H9 (cell line): ENCODE results near the gene SDK2. TPM values are rescaled to one million over a fixed set of nuclear protein-coding genes. Genes with fewer than 3 reads are reported as not detected.
A peak's percentile ranks its signal among the peaks of the same experiment; 100 is the strongest.

ENCODE experiments used
- DNase-seq: peaks from one replicate; pipeline ENCODE4 v3.0.0-alpha.2; 2017
- H2AFZ ChIP-seq: one replicate; pipeline ENCODE4 v1.6.1; 2013; ENCODE audit warnings: mild to moderate bottlenecking, low read length, control low read depth, moderate library complexity
- H2AK5ac ChIP-seq: 2 replicates; pipeline ENCODE4 v1.6.1; 2013; ENCODE audit warnings: low read length, control low read depth, mixed read lengths; ENCODE audit not compliant: insufficient read length
- H2BK120ac ChIP-seq: one replicate; pipeline ENCODE4 v1.6.1; 2013; ENCODE audit warnings: low read depth, mild to moderate bottlenecking, low read length, control low read depth, inconsistent platforms; ENCODE audit not compliant: poor library complexity, severe bottlenecking
- H2BK12ac ChIP-seq: 2 replicates; pipeline ENCODE4 v1.6.1; 2013; ENCODE audit warnings: low read length, control low read depth, mixed read lengths, low read depth; ENCODE audit not compliant: insufficient read length
- H2BK15ac ChIP-seq: 2 replicates; pipeline ENCODE4 v1.6.1; 2013; ENCODE audit warnings: low read depth, low read length, control low read depth
- H2BK20ac ChIP-seq: one replicate; pipeline ENCODE4 v1.6.1; 2013; ENCODE audit warnings: low read depth, mild to moderate bottlenecking, low read length, control low read depth, inconsistent platforms; ENCODE audit not compliant: poor library complexity, severe bottlenecking
- H2BK5ac ChIP-seq: 2 replicates; pipeline ENCODE4 v1.6.1; 2013; ENCODE audit warnings: low read length, control low read depth, mixed read lengths; ENCODE audit not compliant: insufficient read length
- H3K14ac ChIP-seq: 2 replicates; pipeline ENCODE4 v1.6.1; 2013; ENCODE audit warnings: low read length, control low read depth; ENCODE audit not compliant: insufficient read depth
- H3K18ac ChIP-seq: 2 replicates; pipeline ENCODE4 v1.6.1; 2013; ENCODE audit warnings: low read depth, mild to moderate bottlenecking, mixed read lengths, low read length, control low read depth; ENCODE audit not compliant: insufficient read length
- H3K23ac ChIP-seq: 2 replicates; pipeline ENCODE4 v1.6.1; 2013; ENCODE audit warnings: low read length, control low read depth, mixed read lengths, low read depth; ENCODE audit not compliant: insufficient read length
- H3K23me2 ChIP-seq: 2 replicates; pipeline ENCODE4 v1.6.1; 2013; ENCODE audit warnings: low read depth, mild to moderate bottlenecking, mixed read lengths, low read length, control low read depth; ENCODE audit not compliant: insufficient read length, poor library complexity, severe bottlenecking
- H3K27ac ChIP-seq: 2 replicates; pipeline ENCODE4 v1.5.1; 2013; ENCODE audit warnings: low read length, control low read depth, mixed read lengths, low read depth; ENCODE audit not compliant: insufficient read length
- H3K27me3 ChIP-seq: 2 replicates; pipeline ENCODE4 v1.6.1; 2013; ENCODE audit warnings: low read length, control low read depth, inconsistent platforms; ENCODE audit not compliant: insufficient read depth
- H3K4ac ChIP-seq: 2 replicates; pipeline ENCODE4 v1.6.1; 2013; ENCODE audit warnings: low read depth, mild to moderate bottlenecking, control low read depth, inconsistent platforms, low read length, moderate library complexity
- H3K4me1 ChIP-seq: 2 replicates; pipeline ENCODE4 v1.6.1; 2013; ENCODE audit warnings: low read length, control low read depth, inconsistent platforms; ENCODE audit not compliant: insufficient read depth
- H3K4me2 ChIP-seq: 2 replicates; pipeline ENCODE4 v1.6.1; 2013; ENCODE audit warnings: low read length, control low read depth, mixed read lengths; ENCODE audit not compliant: insufficient read length, insufficient read depth
- H3K56ac ChIP-seq: 2 replicates; pipeline ENCODE4 v1.6.1; 2013; ENCODE audit warnings: low read depth, mild to moderate bottlenecking, mixed read lengths, low read length, control low read depth; ENCODE audit not compliant: insufficient read length
- H3K79me1 ChIP-seq: 2 replicates; pipeline ENCODE4 v1.6.1; 2013; ENCODE audit warnings: low read depth, mild to moderate bottlenecking, moderate library complexity, low read length, control low read depth, inconsistent platforms; ENCODE audit not compliant: insufficient read depth, poor library complexity, severe bottlenecking
- H3K79me2 ChIP-seq: 2 replicates; pipeline ENCODE4 v1.6.1; 2013; ENCODE audit warnings: low read length, control low read depth, inconsistent platforms; ENCODE audit not compliant: insufficient read depth
- H3K9ac ChIP-seq: 2 replicates; pipeline ENCODE4 v1.6.1; 2013; ENCODE audit warnings: low read length, control low read depth, mixed read lengths; ENCODE audit not compliant: insufficient read length; ENCODE audit errors: extremely low read depth
- H3K9me3 ChIP-seq: one replicate; pipeline ENCODE4 v1.6.1; 2013; ENCODE audit warnings: low read depth, low read length, inconsistent platforms; ENCODE audit not compliant: control insufficient read depth
- H3T11ph ChIP-seq: one replicate; pipeline ENCODE4 v1.6.1; 2013; ENCODE audit warnings: mild to moderate bottlenecking, low read length, control low read depth, inconsistent platforms
- H4K20me1 ChIP-seq: one replicate; pipeline ENCODE4 v1.6.1; 2013; ENCODE audit not compliant: control insufficient read depth, insufficient read length, insufficient read depth
- H4K5ac ChIP-seq: 2 replicates; pipeline ENCODE4 v1.6.1; 2013; ENCODE audit warnings: low read depth, mild to moderate bottlenecking, mixed read lengths, low read length, control low read depth; ENCODE audit not compliant: insufficient read length
- H4K8ac ChIP-seq: replicated peaks from 2 replicates; pipeline ENCODE4 v1.6.1; 2013; ENCODE audit warnings: low read length, control low read depth, mixed read lengths, low read depth; ENCODE audit not compliant: insufficient read length
- H4K91ac ChIP-seq: 2 replicates; pipeline ENCODE4 v1.6.1; 2013; ENCODE audit warnings: low read depth, mild to moderate bottlenecking, moderate library complexity, mixed read lengths, low read length, control low read depth; ENCODE audit not compliant: insufficient read length
- H3K27ac Mint-ChIP-seq, 3 experiments: 2 replicates in 2 of 3; 3 replicates in 1 of 3; pipeline ENCODE4 v1.8.0; 2020 to 2021; ENCODE audit warnings: mixed read lengths in 3 of 3, mild to moderate bottlenecking in 1 of 3, moderate library complexity in 1 of 3
- H3K27me3 Mint-ChIP-seq: 2 replicates; pipeline ENCODE4 v1.8.0; 2021; ENCODE audit warnings: low read depth, mild to moderate bottlenecking, moderate library complexity, mixed read lengths
- H3K36me3 Mint-ChIP-seq, 3 experiments: 2 replicates in 2 of 3; 3 replicates in 1 of 3; pipeline ENCODE4 v1.8.0; 2020 to 2021; ENCODE audit warnings: low read depth in 3 of 3, mixed read lengths in 3 of 3; ENCODE audit not compliant: insufficient read depth in 1 of 3
- H3K4me1 Mint-ChIP-seq, 2 experiments: 2 replicates each; pipeline ENCODE4 v1.8.0; 2020; ENCODE audit warnings: mixed read lengths in 2 of 2
- H3K4me3 Mint-ChIP-seq, 2 experiments: 2 replicates in 1 of 2; 3 replicates in 1 of 2; pipeline ENCODE4 v1.8.0; 2020 to 2021; ENCODE audit warnings: mild to moderate bottlenecking in 2 of 2, mixed read lengths in 2 of 2, moderate library complexity in 1 of 2
- H3K9me3 Mint-ChIP-seq, 2 experiments: 2 replicates in 1 of 2; 3 replicates in 1 of 2; pipeline ENCODE4 v1.8.0; 2020; ENCODE audit warnings: mild to moderate bottlenecking in 2 of 2, mixed read lengths in 2 of 2, moderate library complexity in 1 of 2
- WGBS: extraction: QIAGEN DNeasy Blood & Tissue Kit; methylation state at CpG from one replicate; pipeline ENCODE4 v1.1.7; 2013; ENCODE audit warnings: missing lambda C conversion rate, low lambda C conversion rate, mixed read lengths; ENCODE audit not compliant: insufficient read length; ENCODE audit errors: extremely low coverage; 5-methylcytosine and 5-hydroxymethylcytosine counted together
- total RNA-seq: library from RNA; stranded (reverse); gene quantifications from 2 replicates; pipeline ENCODE4 v1.2.1, GENCODE V29; 2021
- TF ChIP-seq, protein P1 (sequence below): fragments of 200-600 bp; sonication (generic); conservative IDR thresholded peaks from 3 replicates; pipeline ENCODE4 v1.8.0; 2021; ENCODE audit warnings: antibody characterized with exemption, mild to moderate bottlenecking

SDK2 gene
- total RNA-seq, 1 experiment from 2014 or later, result 9.1 TPM

DNA sequence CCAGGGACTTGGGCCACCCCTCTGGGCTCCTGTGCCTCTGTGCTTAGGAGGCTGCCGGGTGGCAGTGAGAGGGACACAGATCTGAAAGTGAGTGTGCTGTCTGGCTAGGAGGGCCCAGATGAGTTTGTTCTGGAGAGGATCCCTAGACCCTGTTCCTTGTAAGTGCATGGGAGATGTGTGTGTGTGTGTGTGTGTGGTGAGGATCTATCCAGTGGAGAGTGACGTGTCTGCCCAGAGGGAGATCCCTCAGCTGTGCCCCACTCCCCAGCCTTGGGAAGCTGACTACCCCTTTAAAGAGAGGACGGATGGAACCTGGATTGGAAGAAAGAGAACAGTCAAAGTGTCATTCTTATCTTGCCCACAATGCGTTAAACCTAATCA is 306.9 kb downstream of the SDK2 start:
- Histone ChIP-seq H2AK5ac (no peak overlapping the region), H3K56ac (no peak overlapping the region), H3K9me3 (no peaks in the 10 kb centered on the region), H4K8ac (no peak overlapping the region), H3K23ac (no peak overlapping the region), H3K27me3 (no peaks in the 10 kb centered on the region), H3K4me2 (no peak overlapping the region), H3K18ac (no peak overlapping the region), H2BK20ac (no peak overlapping the region), H2BK120ac (no peak overlapping the region), H3K79me1 (no peaks in the 10 kb centered on the region), H3K4ac (no peak overlapping the region), H3K14ac (no peak overlapping the region), H3K9ac (no peak overlapping the region), H2BK15ac (no peak overlapping the region), H2BK5ac (no peak overlapping the region), H3K23me2 (no peaks in the 10 kb centered on the region), H3K4me1 (peaks cover 3% of the 10 kb centered on the region; the same call in 1 of the 2 replicates), H3K79me2 (no peaks in the 10 kb centered on the region), H4K91ac (no peak overlapping the region), H4K20me1 (no peaks in the 10 kb centered on the region), H2BK12ac (no peak overlapping the region), H3T11ph (no peak overlapping the region), H3K27ac (no peak overlapping the region), H4K5ac (no peak overlapping the region), H2AFZ (no peak overlapping the region)
- Mint-ChIP-seq H3K4me1 (peaks cover 32 to 46% of the 10 kb centered on the region in 2 experiments), H3K36me3 (peaks cover 0 to 6% (median 1%) of the 10 kb centered on the region in 3 experiments; a peak in 3 of 7 replicates), H3K9me3 (no peaks in the 10 kb centered on the region), H3K27me3 (peaks cover 3% of the 10 kb centered on the region; the same call in 1 of the 2 replicates), H3K4me3 (no peak overlapping the region), H3K27ac (peak overlapping the region; percentile 5 to 70 (median 27); a peak in 3 of 7 replicates)
- TF ChIP-seq, protein P1, sequence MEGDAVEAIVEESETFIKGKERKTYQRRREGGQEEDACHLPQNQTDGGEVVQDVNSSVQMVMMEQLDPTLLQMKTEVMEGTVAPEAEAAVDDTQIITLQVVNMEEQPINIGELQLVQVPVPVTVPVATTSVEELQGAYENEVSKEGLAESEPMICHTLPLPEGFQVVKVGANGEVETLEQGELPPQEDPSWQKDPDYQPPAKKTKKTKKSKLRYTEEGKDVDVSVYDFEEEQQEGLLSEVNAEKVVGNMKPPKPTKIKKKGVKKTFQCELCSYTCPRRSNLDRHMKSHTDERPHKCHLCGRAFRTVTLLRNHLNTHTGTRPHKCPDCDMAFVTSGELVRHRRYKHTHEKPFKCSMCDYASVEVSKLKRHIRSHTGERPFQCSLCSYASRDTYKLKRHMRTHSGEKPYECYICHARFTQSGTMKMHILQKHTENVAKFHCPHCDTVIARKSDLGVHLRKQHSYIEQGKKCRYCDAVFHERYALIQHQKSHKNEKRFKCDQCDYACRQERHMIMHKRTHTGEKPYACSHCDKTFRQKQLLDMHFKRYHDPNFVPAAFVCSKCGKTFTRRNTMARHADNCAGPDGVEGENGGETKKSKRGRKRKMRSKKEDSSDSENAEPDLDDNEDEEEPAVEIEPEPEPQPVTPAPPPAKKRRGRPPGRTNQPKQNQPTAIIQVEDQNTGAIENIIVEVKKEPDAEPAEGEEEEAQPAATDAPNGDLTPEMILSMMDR, result no peak
- no peak for DNase-seq
- WGBS, result no CpG with 5 or more reads among the region's 4 CpGs
